ENCODE measurements around the gene FARP1.

The FARP1 gene

DNA sequence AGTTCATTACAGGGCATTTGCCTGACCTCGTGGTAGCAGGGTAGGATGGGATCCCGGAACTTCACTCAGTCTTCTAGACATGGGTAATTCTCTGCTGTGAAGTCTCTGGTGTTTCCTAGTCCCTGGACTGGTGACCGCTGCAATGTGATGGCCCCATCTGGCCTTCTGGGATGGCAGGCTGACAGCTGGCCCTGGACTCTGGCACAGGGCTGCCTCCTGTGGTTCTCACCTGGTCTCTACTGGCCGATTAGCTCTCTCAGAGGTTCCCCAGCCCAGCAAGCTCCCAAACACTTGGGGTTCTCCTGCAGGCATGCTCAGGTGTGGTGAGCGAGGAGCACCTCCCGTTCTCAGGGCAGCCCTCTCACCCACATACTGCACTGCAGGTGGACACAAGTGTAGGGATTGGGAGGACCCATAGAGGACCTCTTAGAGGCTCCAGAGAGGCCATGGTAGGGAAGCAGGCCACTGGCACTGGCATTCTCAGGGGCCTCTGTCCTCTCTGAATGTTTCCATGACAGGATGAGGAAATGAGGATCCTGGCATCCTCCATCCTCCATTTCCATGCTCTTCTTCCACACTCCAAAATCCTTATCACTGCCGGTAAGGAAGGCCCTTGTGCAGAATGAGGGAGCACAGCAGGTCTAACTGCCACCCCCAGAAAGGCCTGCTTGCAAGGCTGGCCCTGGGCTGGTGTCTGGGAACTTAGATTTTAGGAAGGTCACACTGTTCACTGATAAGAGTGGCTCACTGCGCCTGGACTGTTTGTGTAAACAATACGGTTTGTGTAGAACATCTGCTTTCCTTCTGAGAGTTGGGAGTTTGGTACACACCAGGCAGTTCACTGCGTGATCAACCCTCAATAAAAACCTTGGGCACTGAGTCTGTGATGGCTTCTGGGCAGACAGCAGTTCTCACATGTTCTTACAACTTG, 31.5 kb upstream of the FARP1 start:
- H3K27ac ChIP-seq: no peak overlapping the region
- TF ChIP-seq, protein P1, sequence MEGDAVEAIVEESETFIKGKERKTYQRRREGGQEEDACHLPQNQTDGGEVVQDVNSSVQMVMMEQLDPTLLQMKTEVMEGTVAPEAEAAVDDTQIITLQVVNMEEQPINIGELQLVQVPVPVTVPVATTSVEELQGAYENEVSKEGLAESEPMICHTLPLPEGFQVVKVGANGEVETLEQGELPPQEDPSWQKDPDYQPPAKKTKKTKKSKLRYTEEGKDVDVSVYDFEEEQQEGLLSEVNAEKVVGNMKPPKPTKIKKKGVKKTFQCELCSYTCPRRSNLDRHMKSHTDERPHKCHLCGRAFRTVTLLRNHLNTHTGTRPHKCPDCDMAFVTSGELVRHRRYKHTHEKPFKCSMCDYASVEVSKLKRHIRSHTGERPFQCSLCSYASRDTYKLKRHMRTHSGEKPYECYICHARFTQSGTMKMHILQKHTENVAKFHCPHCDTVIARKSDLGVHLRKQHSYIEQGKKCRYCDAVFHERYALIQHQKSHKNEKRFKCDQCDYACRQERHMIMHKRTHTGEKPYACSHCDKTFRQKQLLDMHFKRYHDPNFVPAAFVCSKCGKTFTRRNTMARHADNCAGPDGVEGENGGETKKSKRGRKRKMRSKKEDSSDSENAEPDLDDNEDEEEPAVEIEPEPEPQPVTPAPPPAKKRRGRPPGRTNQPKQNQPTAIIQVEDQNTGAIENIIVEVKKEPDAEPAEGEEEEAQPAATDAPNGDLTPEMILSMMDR (conservative IDR thresholded peaks at IDR 0.05): no peak
- no peak for TF ChIP-seq ZFX (IDR thresholded peaks at IDR 0.05)

DNA sequence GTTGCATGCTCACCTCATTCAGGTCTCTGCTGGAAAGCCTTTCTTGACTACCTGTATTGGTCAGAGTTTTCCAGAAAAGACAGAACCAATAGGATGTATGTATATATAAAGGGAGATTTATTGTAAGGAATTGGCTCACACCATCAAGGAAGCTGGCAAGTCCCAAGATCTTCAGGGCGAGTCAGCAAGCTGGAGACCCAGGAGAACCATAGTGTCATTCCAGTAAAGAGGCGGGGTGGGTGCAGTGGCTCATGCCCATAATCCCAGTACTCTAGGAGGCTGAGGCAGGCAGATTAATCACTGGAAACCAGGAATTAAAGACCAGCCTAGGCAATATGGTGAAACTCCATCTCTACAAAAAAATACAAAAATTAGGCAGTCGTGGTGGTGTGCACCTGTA, 30.4 kb upstream of the FARP1 start:
- TF ChIP-seq, protein P1 (conservative IDR thresholded peaks at IDR 0.05): no peak
- no peak for TF ChIP-seq ZFX (IDR thresholded peaks at IDR 0.05)
- no peak overlapping the region for H3K27ac ChIP-seq

DNA sequence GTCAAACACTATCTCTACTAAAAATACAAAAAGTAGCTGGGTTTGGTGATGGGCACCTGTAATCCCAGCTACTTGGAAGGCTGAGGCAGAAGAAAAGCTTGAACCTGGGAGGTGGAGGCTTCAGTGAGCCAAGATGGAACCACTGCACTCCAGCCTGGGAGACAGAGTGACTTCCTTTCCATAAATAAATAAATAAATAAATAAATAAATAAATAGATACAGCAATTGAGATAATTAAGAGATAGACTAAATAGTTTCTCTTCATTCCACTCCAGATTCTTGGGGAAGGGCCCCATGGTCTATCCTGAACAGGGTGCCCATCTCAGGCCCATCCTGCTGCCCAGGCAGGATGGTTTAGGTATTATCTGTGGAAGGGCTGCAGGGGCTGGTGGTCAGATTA, 24.0 kb upstream of the FARP1 start:
- H3K27ac ChIP-seq: no peak overlapping the region
- no peak for TF ChIP-seq ZFX (IDR thresholded peaks at IDR 0.05)
- TF ChIP-seq, protein P1 (conservative IDR thresholded peaks at IDR 0.05): no peak

DNA sequence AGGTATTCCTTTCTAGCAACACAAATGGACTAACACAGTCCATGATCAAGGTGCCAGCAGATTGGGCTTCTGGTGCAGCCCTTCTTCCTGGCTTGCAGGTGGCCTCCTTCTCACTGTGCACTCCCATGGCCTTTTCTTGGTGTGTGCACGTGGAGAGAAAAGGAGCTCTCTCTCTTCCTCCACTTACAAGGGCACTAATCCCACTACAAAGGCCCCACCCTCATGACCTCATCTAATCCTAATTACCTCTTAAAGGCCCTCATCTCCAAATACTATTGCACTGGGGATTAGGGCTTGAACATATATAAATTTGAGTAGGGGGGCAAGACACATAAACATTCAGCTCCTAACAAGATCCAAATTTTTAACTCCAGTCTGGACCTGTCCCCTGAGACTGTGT, 19.7 kb upstream of the FARP1 start:
- no peak overlapping the region for H3K27ac ChIP-seq
- TF ChIP-seq, protein P1 (conservative IDR thresholded peaks at IDR 0.05): no peak
- no peak for TF ChIP-seq ZFX (IDR thresholded peaks at IDR 0.05)

DNA sequence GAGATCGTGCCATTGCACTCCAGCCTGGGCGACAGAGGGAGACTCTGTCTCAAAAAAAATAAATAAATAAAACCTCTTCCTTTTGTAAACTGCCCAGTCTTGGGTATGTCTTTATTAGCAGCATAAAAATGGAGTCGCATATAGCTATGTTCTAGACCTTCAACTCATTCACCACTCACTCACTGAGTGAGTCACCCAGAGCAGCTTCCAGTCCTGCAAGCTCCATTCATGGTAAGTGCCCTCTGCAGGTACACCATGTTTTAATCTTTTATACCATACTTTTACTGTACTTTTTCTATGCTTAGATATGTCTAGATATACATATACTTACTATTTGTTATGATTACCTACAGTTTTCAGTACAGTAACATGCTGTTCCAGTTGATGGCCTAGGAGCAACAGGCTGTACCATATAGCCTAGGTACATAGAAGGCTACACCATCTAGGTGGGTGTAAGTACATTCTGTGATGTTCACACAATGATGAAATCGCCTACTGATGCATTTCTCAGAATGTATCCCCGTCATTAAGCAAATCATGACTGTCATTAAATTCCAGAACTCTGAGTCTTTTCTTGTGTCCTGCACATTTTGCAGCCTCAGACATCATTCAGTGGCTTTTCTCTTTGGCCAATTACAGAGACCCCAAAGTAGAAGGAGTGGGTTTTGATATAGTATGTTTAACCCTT, 13.7 kb upstream of the FARP1 start:
- no peak overlapping the region for H3K27ac ChIP-seq
- no peak for TF ChIP-seq ZFX (IDR thresholded peaks at IDR 0.05)

DNA sequence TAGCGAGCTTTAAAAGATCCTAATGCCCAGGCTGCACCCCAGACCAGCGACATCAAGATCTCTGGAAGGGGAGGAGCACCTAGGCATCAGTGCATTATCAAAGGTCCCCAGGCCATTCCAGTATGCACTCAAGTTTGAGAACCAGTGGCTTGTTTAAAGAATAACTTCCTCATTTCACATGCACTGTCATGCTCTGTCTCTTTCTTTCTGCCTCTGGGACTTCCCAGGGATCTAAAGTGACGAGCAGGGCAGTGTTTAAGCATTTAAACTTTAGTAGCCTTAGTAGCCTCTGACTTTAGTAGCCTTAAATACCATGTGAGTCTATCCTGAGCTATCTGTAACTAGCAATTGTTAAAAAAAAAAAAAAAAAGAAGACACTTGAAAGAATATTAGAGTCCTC, 8.9 kb upstream of the FARP1 start:
- TF ChIP-seq ZFX (IDR thresholded peaks at IDR 0.05): no peak
- TF ChIP-seq, protein P1 (conservative IDR thresholded peaks at IDR 0.05): no peak

DNA sequence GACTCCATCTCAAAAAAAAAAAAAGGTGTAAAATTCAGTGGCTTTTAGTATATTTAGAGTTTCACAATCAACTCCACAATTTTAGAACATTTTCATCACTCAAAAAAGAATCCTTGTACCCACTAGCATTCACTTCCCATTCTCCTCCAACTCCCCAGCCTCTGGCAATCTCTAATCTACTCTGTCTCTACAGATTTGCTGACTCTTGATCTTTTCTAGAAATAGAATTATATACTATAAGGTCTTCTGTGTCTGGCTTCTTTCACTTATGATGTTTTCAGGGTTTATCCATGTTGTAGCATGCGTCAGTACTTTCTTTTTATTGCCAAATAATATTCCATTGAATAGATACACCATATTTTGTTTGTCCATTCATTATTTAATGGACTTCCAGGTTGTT, 8.0 kb upstream of the FARP1 start:
- TF ChIP-seq, protein P1 (conservative IDR thresholded peaks at IDR 0.05): no peak
- no peak for TF ChIP-seq ZFX (IDR thresholded peaks at IDR 0.05)
- H3K27ac ChIP-seq: no peak overlapping the region

More for the DNA sequence above, 8.9 kb upstream of the FARP1 start:
- no peak overlapping the region for H3K27ac ChIP-seq

Data from C4-2B (cell line).